Thyroid gland (tissue), 4 donors: ENCODE results near the gene ZNF618. TPM values are rescaled to one million over a fixed set of nuclear protein-coding genes. Genes with fewer than 3 reads are reported as not detected.
"Not testable (repeated sequence)": the region's sequence is repeated elsewhere in the genome, so short reads cannot be mapped to it uniquely, and the experiment has no call there.

Source experiments
- DNase-seq, 2 donors: peaks; one replicate each; pipeline ENCODE4 v3.0.0-alpha.2; 2019
- H3K27ac ChIP-seq, 3 donors: fragments of 200-600 bp; sonication (generic); 1 replicate in 2 of 3; 2 replicates in 1 of 3; pipeline ENCODE4 v1.5.1; 2016 to 2019; ENCODE audit warnings: mild to moderate bottlenecking in 1 of 3, moderate library complexity in 1 of 3
- H3K27me3 ChIP-seq: fragments of 200-600 bp; sonication (generic); one replicate; pipeline ENCODE4 v1.5.1; 2019
- H3K36me3 ChIP-seq, 2 donors: fragments of 200-600 bp; sonication (generic); one replicate each; pipeline ENCODE4 v1.5.1; 2016 to 2019
- H3K4me1 ChIP-seq, 2 donors: fragments of 200-600 bp; sonication (generic); one replicate each; pipeline ENCODE4 v1.5.1; 2017 to 2019
- H3K4me3 ChIP-seq, 3 donors: fragments of 200-600 bp; sonication (generic); replicated peaks in 1 of 3; 1 replicate in 2 of 3; 2 replicates in 1 of 3; pipeline ENCODE4 v1.5.1; 2016; ENCODE audit warnings: mild to moderate bottlenecking in 1 of 3
- H3K9me3 ChIP-seq: fragments of 200-600 bp; sonication (generic); one replicate; pipeline ENCODE4 v1.5.1; 2017
- CTCF ChIP-seq, 6 experiments: fragments of 200-600 bp in 3 of 6; fragments of 450-650 bp in 3 of 6; sonication (generic) in 3 of 6; IDR thresholded peaks; one replicate each; pipeline ENCODE4 v1.5.1; 2016 to 2019; ENCODE audit warnings: antibody characterized with exemption in 6 of 6, mild to moderate bottlenecking in 2 of 6, inconsistent platforms in 1 of 6, moderate library complexity in 1 of 6
- POLR2A ChIP-seq, 2 donors: fragments of 450-650 bp; IDR thresholded peaks; one replicate each; pipeline ENCODE4 v1.6.1; 2017; ENCODE audit warnings: antibody characterized with exemption in 2 of 2, mild to moderate bottlenecking in 2 of 2, moderate library complexity in 1 of 2
- WGBS, 2 donors: methylation state at CpG; one replicate each; pipeline ENCODE4 v1.1.5; 2017; 5-methylcytosine and 5-hydroxymethylcytosine counted together
- intact Hi-C: fragments of 100-400 bp; cut with DNase I; formaldehyde crosslinking; loops from one replicate; pipeline ENCODE4 v1.15.1; 2023
- total RNA-seq, 4 donors: library from RNA; depleted of rRNA; stranded (reverse); fragments of >200 nt; gene quantifications; one replicate each; pipeline ENCODE4 v1.2.3, GENCODE V29; 2016

Gene ZNF618
- total RNA-seq, 4 donors from 2014 or later = 9.9 to 17.5 (median 15.5) TPM

DNA sequence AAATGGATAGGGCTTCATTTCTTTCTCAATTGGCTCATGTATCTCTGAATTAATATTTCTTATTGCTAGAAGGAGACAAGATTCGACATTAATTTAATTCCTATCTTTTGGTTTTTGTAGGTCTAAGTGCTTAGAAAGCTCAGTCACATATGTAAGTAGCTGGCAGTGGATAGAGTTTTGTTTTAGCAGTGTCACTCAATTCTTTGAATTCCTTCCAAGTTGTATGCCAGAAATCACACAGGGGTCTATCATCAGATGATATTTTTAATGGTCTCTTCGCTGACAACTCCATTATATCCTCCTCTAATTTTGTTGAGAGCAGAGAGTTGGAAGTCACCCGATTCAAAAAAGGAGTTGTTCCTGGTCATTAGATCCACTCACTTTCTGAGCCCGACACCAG lies 119.3 kb downstream of the ZNF618 start:
- intact Hi-C loops = loop anchor here (10.0 kb wide), 1 partner anchor 121 kb away; the partner anchor contains the start of gene ZNF618
- DNase-seq = no peak

GRCh38 chr9:113995963-113996362 lies 119.9 kb downstream of the ZNF618 start:
- DNase-seq = no peak
- WGBS, 2 donors = 56 to 82% methylated on average over 3 of the region's 3 CpGs
- H3K4me3 ChIP-seq = no peak overlapping the region
- intact Hi-C loops = loop anchor here (10.0 kb wide), 1 partner anchor 121 kb away; the partner anchor contains the start of gene ZNF618
- H3K9me3 ChIP-seq = no peaks in the 10 kb centered on the region
- TF ChIP-seq POLR2A (IDR thresholded peaks at IDR 0.05) (no peak), CTCF (IDR thresholded peaks at IDR 0.05) (no peak)
- H3K27ac ChIP-seq = no peak overlapping the region
- H3K36me3 ChIP-seq = no peaks in the 10 kb centered on the region
- H3K27me3 ChIP-seq = no peaks in the 10 kb centered on the region
- peaks cover 33 to 44% of the 10 kb centered on the region in 2 donors for H3K4me1 ChIP-seq

More for the DNA sequence above, 119.3 kb downstream of the ZNF618 start:
- no peaks in the 10 kb centered on the region for H3K36me3 ChIP-seq
- peaks cover 36 to 49% of the 10 kb centered on the region in 2 donors for H3K4me1 ChIP-seq
- no peak overlapping the region for H3K4me3 ChIP-seq
- WGBS, 2 donors = 64 to 71% methylated on average over 4 of the region's 4 CpGs
- TF ChIP-seq POLR2A (IDR thresholded peaks at IDR 0.05) (no peak), CTCF (IDR thresholded peaks at IDR 0.05) (no peak)
- no peaks in the 10 kb centered on the region for H3K27me3 ChIP-seq
- no peak overlapping the region for H3K27ac ChIP-seq
- no peaks in the 10 kb centered on the region for H3K9me3 ChIP-seq

- WGBS, 2 donors = 96 to 98% methylated on average over 6 of the region's 6 CpGs
- DNase-seq = no peak
- intact Hi-C loops = loop anchor here (10.0 kb wide), 1 partner anchor 122 kb away; the partner anchor contains the start of gene ZNF618
Observed at GRCh38 chr9:113996531-113997001, 120.5 kb downstream of the ZNF618 start.

DNA sequence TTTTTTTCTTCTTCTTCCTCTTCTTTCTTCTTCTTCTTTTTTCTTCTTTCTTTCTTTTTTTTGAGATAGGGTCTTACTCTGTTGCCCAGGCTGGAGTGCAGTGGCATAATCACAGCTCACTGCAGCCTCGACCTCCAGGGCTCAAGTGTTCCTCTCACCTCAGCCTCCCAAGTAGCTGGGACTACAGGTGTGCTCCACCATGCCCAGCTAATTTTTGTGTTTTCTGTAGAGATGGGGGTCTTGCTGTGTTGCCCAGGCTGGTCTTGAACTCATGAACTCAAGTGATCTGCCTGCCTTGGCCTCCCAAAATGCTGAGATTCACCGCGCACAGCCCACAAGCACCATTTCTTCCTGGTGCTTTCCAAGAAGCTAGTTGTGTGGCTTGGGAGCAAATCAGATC lies 121.0 kb downstream of the ZNF618 start:
- not testable (repeated sequence) for H3K27ac ChIP-seq, H3K4me3 ChIP-seq, H3K27me3 ChIP-seq, H3K9me3 ChIP-seq, H3K36me3 ChIP-seq, DNase-seq
- WGBS, 2 donors = 94% methylated on average over 3 of the region's 3 CpGs
- H3K4me1 ChIP-seq = peaks cover 27 to 34% of the 10 kb centered on the region in 2 donors
- intact Hi-C loops = loop anchor here (10.0 kb wide), 1 partner anchor 122 kb away; the partner anchor contains the start of gene ZNF618

More at GRCh38 chr9:113996531-113997001, 120.5 kb downstream of the ZNF618 start:
- TF ChIP-seq CTCF (IDR thresholded peaks at IDR 0.05) = no peak
- TF ChIP-seq POLR2A (IDR thresholded peaks at IDR 0.05) = no peak
- H3K4me1 ChIP-seq = peaks cover 32 to 39% of the 10 kb centered on the region in 2 donors
- no peaks in the 10 kb centered on the region for H3K27me3 ChIP-seq
- no peaks in the 10 kb centered on the region for H3K9me3 ChIP-seq
- H3K36me3 ChIP-seq = no peaks in the 10 kb centered on the region
- no peak overlapping the region for H3K27ac ChIP-seq
- no peak overlapping the region for H3K4me3 ChIP-seq

GRCh38 chr9:113997610-113998009 lies 121.5 kb downstream of the ZNF618 start:
- no peak overlapping the region for H3K27ac ChIP-seq
- H3K27me3 ChIP-seq = no peaks in the 10 kb centered on the region
- peaks cover 22 to 28% of the 10 kb centered on the region in 2 donors for H3K4me1 ChIP-seq
- DNase-seq = peak; percentile 56 to 68
- H3K9me3 ChIP-seq = no peaks in the 10 kb centered on the region
- no peak overlapping the region for H3K4me3 ChIP-seq
- intact Hi-C loops = loop anchor here (10.0 kb wide), 1 partner anchor 123 kb away; the partner anchor contains the start of gene ZNF618
- peaks cover 0 to 5% of the 10 kb centered on the region in 2 donors for H3K36me3 ChIP-seq
- no peak for TF ChIP-seq POLR2A (IDR thresholded peaks at IDR 0.05)
- TF ChIP-seq CTCF (IDR thresholded peaks at IDR 0.05) = no peak
- 55 to 72% methylated on average over 5 of the region's 5 CpGs for WGBS, 2 donors
